ENCODE results near the gene ARHGAP8.
A peak's percentile ranks its signal among the peaks of the same experiment; 100 is the strongest.
"Not testable (repeated sequence)": the region's sequence is repeated elsewhere in the genome, so short reads cannot be mapped to it uniquely, and the experiment has no call there.

Gene ARHGAP8

GRCh38 chr22:44799077-44799945 lies 46.9 kb downstream of the ARHGAP8 start:
- FAIRE-seq (no peak), DNase-seq (ENCODE audit: insufficient read length) (no peak)
- no peak for TF ChIP-seq POLR2A (IDR thresholded peaks at IDR 0.05; ENCODE audit: low read depth, low read length)
- TF ChIP-seq POLR2AphosphoS5 (IDR thresholded peaks at IDR 0.05; ENCODE audit: low read depth, low read length), result no peak
- no peak for TF ChIP-seq TAF1 (IDR thresholded peaks at IDR 0.05; ENCODE audit: borderline replicate concordance, low read depth, low read length)

GRCh38 chr22:44799946-44800634 lies 47.7 kb downstream of the ARHGAP8 start:
- DNase-seq (ENCODE audit: insufficient read length); FAIRE-seq: not testable (repeated sequence)

- FAIRE-seq (no peak), DNase-seq (ENCODE audit: insufficient read length) (no peak)
- TF ChIP-seq POLR2A (IDR thresholded peaks at IDR 0.05; ENCODE audit: low read depth, low read length) (no peak), TAF1 (IDR thresholded peaks at IDR 0.05; ENCODE audit: borderline replicate concordance, low read depth, low read length) (no peak), POLR2AphosphoS5 (IDR thresholded peaks at IDR 0.05; ENCODE audit: low read depth, low read length) (no peak)
Observed at GRCh38 chr22:44801476-44801875, 49.1 kb downstream of the ARHGAP8 start.

GRCh38 chr22:44802071-44802700 lies 49.8 kb downstream of the ARHGAP8 start:
- FAIRE-seq, result no peak
- DNase-seq (ENCODE audit: insufficient read length), result no peak
- TF ChIP-seq TAF1 (IDR thresholded peaks at IDR 0.05; ENCODE audit: borderline replicate concordance, low read depth, low read length) (no peak), POLR2A (IDR thresholded peaks at IDR 0.05; ENCODE audit: low read depth, low read length) (no peak), POLR2AphosphoS5 (IDR thresholded peaks at IDR 0.05; ENCODE audit: low read depth, low read length) (no peak)

- DNase-seq (ENCODE audit: insufficient read length) (no peak), FAIRE-seq (no peak)
- TF ChIP-seq POLR2A (IDR thresholded peaks at IDR 0.05; ENCODE audit: low read depth, low read length) (no peak), TAF1 (IDR thresholded peaks at IDR 0.05; ENCODE audit: borderline replicate concordance, low read depth, low read length) (no peak), POLR2AphosphoS5 (IDR thresholded peaks at IDR 0.05; ENCODE audit: low read depth, low read length) (no peak)
Observed at GRCh38 chr22:44802956-44803355, 50.6 kb downstream of the ARHGAP8 start.

GRCh38 chr22:44804327-44804726 lies 52.0 kb downstream of the ARHGAP8 start:
- FAIRE-seq, result no peak
- TF ChIP-seq POLR2AphosphoS5 (IDR thresholded peaks at IDR 0.05; ENCODE audit: low read depth, low read length), result no peak
- no peak for TF ChIP-seq TAF1 (IDR thresholded peaks at IDR 0.05; ENCODE audit: borderline replicate concordance, low read depth, low read length)
- no peak for TF ChIP-seq POLR2A (IDR thresholded peaks at IDR 0.05; ENCODE audit: low read depth, low read length)
- DNase-seq (ENCODE audit: insufficient read length), result no peak

- FAIRE-seq, result no peak
Observed at GRCh38 chr22:44805711-44806110, 53.3 kb downstream of the ARHGAP8 start.

GRCh38 chr22:44807232-44807631 lies 54.9 kb downstream of the ARHGAP8 start:
- DNase-seq (ENCODE audit: insufficient read length) (no peak), FAIRE-seq (no peak)
- TF ChIP-seq POLR2A (IDR thresholded peaks at IDR 0.05; ENCODE audit: low read depth, low read length) (no peak), TAF1 (IDR thresholded peaks at IDR 0.05; ENCODE audit: borderline replicate concordance, low read depth, low read length) (no peak), POLR2AphosphoS5 (IDR thresholded peaks at IDR 0.05; ENCODE audit: low read depth, low read length) (no peak)

More at GRCh38 chr22:44805711-44806110, 53.3 kb downstream of the ARHGAP8 start:
- DNase-seq (ENCODE audit: insufficient read length), result no peak
- TF ChIP-seq TAF1 (IDR thresholded peaks at IDR 0.05; ENCODE audit: borderline replicate concordance, low read depth, low read length), result no peak

- TF ChIP-seq POLR2A (IDR thresholded peaks at IDR 0.05; ENCODE audit: low read depth, low read length) (no peak), POLR2AphosphoS5 (IDR thresholded peaks at IDR 0.05; ENCODE audit: low read depth, low read length) (no peak), TAF1 (IDR thresholded peaks at IDR 0.05; ENCODE audit: borderline replicate concordance, low read depth, low read length) (no peak)
- no peak for DNase-seq (ENCODE audit: insufficient read length)
Observed at GRCh38 chr22:44807915-44808690, 55.7 kb downstream of the ARHGAP8 start.

GRCh38 chr22:44809456-44809855 lies 57.1 kb downstream of the ARHGAP8 start:
- TF ChIP-seq POLR2AphosphoS5 (IDR thresholded peaks at IDR 0.05; ENCODE audit: low read depth, low read length) (no peak), TAF1 (IDR thresholded peaks at IDR 0.05; ENCODE audit: borderline replicate concordance, low read depth, low read length) (no peak), POLR2A (IDR thresholded peaks at IDR 0.05; ENCODE audit: low read depth, low read length) (no peak)
- DNase-seq (ENCODE audit: insufficient read length) (no peak), FAIRE-seq (no peak)

More at GRCh38 chr22:44807915-44808690, 55.7 kb downstream of the ARHGAP8 start:
- FAIRE-seq, result no peak

- peak; percentile 5 for DNase-seq (ENCODE audit: insufficient read length)
- TF ChIP-seq POLR2A (IDR thresholded peaks at IDR 0.05; ENCODE audit: low read depth, low read length) (no peak), TAF1 (IDR thresholded peaks at IDR 0.05; ENCODE audit: borderline replicate concordance, low read depth, low read length) (no peak), POLR2AphosphoS5 (IDR thresholded peaks at IDR 0.05; ENCODE audit: low read depth, low read length) (no peak)
- FAIRE-seq, result no peak
Observed at GRCh38 chr22:44811141-44811540, 58.8 kb downstream of the ARHGAP8 start.

All from GM12892 (cell line).